Sigmoid colon (tissue), 4 donors: ENCODE measurements around the gene SPRED3.

Experiments
- CTCF ChIP-seq, 4 experiments: fragments of 450-650 bp in 3 of 4; fragments of 200-600 bp in 1 of 4; IDR thresholded peaks; one replicate each; pipeline ENCODE4 v1.5.1; 2016 to 2019; ENCODE audit warnings: antibody characterized with exemption in 4 of 4, mild to moderate bottlenecking in 3 of 4, moderate library complexity in 2 of 4
- EP300 ChIP-seq, 4 donors: sonication (generic); formaldehyde crosslinking; IDR thresholded peaks; one replicate each; pipeline ENCODE4 v1.6.1; 2017; ENCODE audit warnings: antibody characterized with exemption in 4 of 4
- POLR2A ChIP-seq, 2 donors: fragments of 450-650 bp; IDR thresholded peaks; one replicate each; pipeline ENCODE4 v1.6.1; 2016; ENCODE audit warnings: antibody characterized with exemption in 2 of 2, mild to moderate bottlenecking in 2 of 2, moderate library complexity in 2 of 2
- POLR2AphosphoS5 ChIP-seq, 4 donors: sonication (generic); formaldehyde crosslinking; IDR thresholded peaks; one replicate each; pipeline ENCODE4 v1.6.1; 2017; ENCODE audit warnings: antibody characterized with exemption in 4 of 4

- TF ChIP-seq CTCF (IDR thresholded peaks at IDR 0.05) (no peak), POLR2A (IDR thresholded peaks at IDR 0.05) (no peak), POLR2AphosphoS5 (IDR thresholded peaks at IDR 0.05) (no peak), EP300 (IDR thresholded peaks at IDR 0.05) (no peak)
Measured at GRCh38 chr19:38445362-38445761, 56.9 kb downstream of the SPRED3 start.
